ENCODE results near the gene AKIRIN2.
"Not testable (repeated sequence)": the region's sequence is repeated elsewhere in the genome, so short reads cannot be mapped to it uniquely, and the experiment has no call there.

GRCh38 chr6:87703039-87703438 is 1.0 kb upstream of the AKIRIN2 start:
- not testable (repeated sequence) for TF ChIP-seq CTCF, POLR2A (IDR thresholded peaks at IDR 0.05)
